SK-N-MC (cell line): ENCODE data around the gene NPAS2.

ENCODE experiments used
- DNase-seq: peaks from one replicate; pipeline ENCODE4 v3.0.0-alpha.2; 2011; ENCODE audit warnings: low read depth, low spot score
- H3K27ac ChIP-seq: fragments of 200-600 bp; sonication (generic); 2 replicates; pipeline ENCODE4 v1.5.1; 2016; ENCODE audit warnings: mixed run types
- H3K36me3 ChIP-seq: fragments of 200-600 bp; sonication (generic); 2 replicates; pipeline ENCODE4 v1.6.1; 2017; ENCODE audit warnings: antibody characterized with exemption, low read length, mixed read lengths; ENCODE audit not compliant: insufficient read depth
- H3K4me3 ChIP-seq: fragments of 200-600 bp; sonication (generic); 2 replicates; pipeline ENCODE4 v1.5.1; 2016
- H3K9ac ChIP-seq: fragments of 200-600 bp; sonication (generic); 2 replicates; pipeline ENCODE4 v1.8.0; 2017; ENCODE audit warnings: mixed run types, mixed read lengths; ENCODE audit not compliant: insufficient read length
- H3K9me3 ChIP-seq: fragments of 200-600 bp; sonication (generic); 2 replicates; pipeline ENCODE4 v1.6.1; 2017; ENCODE audit warnings: low read depth, mild to moderate bottlenecking, antibody characterized with exemption, low read length, moderate library complexity, mixed read lengths
- EZH2 ChIP-seq: fragments of 200-600 bp; sonication (generic); IDR thresholded peaks from one replicate; pipeline ENCODE4 v1.6.1; 2017; ENCODE audit warnings: antibody characterized with exemption
- FOXP2 ChIP-seq: optimal IDR thresholded peaks from 2 replicates; pipeline ENCODE3; 2011; ENCODE audit warnings: mild to moderate bottlenecking, moderate library complexity; ENCODE audit not compliant: insufficient read depth; ENCODE audit errors: extremely low read length, control extremely low read depth
- POLR2AphosphoS5 ChIP-seq: IDR thresholded peaks from 2 replicates; pipeline ENCODE4 v1.6.1; 2012; ENCODE audit warnings: mild to moderate bottlenecking, low read depth, low read length, borderline replicate concordance

Gene NPAS2

GRCh38 chr2:100821911-100822265, 1.9 kb downstream of the NPAS2 start:
- Histone ChIP-seq H3K27ac (no peak overlapping the region), H3K4me3 (no peak overlapping the region), H3K9me3 (no peaks in the 10 kb centered on the region), H3K9ac (no peak overlapping the region), H3K36me3 (no peaks in the 10 kb centered on the region)
- no peak for TF ChIP-seq POLR2AphosphoS5
- no peak for DNase-seq

GRCh38 chr2:100822587-100823248, 2.8 kb downstream of the NPAS2 start:
- Histone ChIP-seq H3K36me3 (no peaks in the 10 kb centered on the region), H3K9ac (no peak overlapping the region), H3K4me3 (no peak overlapping the region), H3K27ac (no peak overlapping the region), H3K9me3 (no peaks in the 10 kb centered on the region)
- no peak for DNase-seq
- TF ChIP-seq EZH2: no peak
- TF ChIP-seq FOXP2: no peak
- TF ChIP-seq POLR2AphosphoS5: no peak

- Histone ChIP-seq H3K36me3 (no peaks in the 10 kb centered on the region), H3K9ac (no peak overlapping the region), H3K4me3 (no peak overlapping the region), H3K27ac (no peak overlapping the region), H3K9me3 (no peaks in the 10 kb centered on the region)
- no peak for TF ChIP-seq POLR2AphosphoS5
- TF ChIP-seq FOXP2: no peak
- no peak for TF ChIP-seq EZH2
- no peak for DNase-seq
Measured at GRCh38 chr2:100823665-100824438, 3.9 kb downstream of the NPAS2 start.

GRCh38 chr2:100824842-100825241, 4.9 kb downstream of the NPAS2 start:
- no peak for DNase-seq
- Histone ChIP-seq H3K9me3 (no peaks in the 10 kb centered on the region), H3K27ac (no peak overlapping the region), H3K9ac (no peak overlapping the region), H3K4me3 (no peak overlapping the region), H3K36me3 (no peaks in the 10 kb centered on the region)
- TF ChIP-seq POLR2AphosphoS5 (no peak), FOXP2 (no peak), EZH2 (no peak)

GRCh38 chr2:100826494-100826893, 6.6 kb downstream of the NPAS2 start:
- Histone ChIP-seq H3K9me3 (no peaks in the 10 kb centered on the region), H3K36me3 (no peaks in the 10 kb centered on the region), H3K9ac (no peak overlapping the region), H3K4me3 (no peak overlapping the region), H3K27ac (no peak overlapping the region)
- no peak for DNase-seq
- TF ChIP-seq FOXP2 (no peak), EZH2 (no peak), POLR2AphosphoS5 (no peak)

GRCh38 chr2:100831158-100831750, 11.3 kb downstream of the NPAS2 start:
- TF ChIP-seq EZH2 (no peak), POLR2AphosphoS5 (no peak), FOXP2 (no peak)
- Histone ChIP-seq H3K36me3 (no peaks in the 10 kb centered on the region), H3K27ac (no peak overlapping the region), H3K9ac (no peak overlapping the region), H3K9me3 (no peaks in the 10 kb centered on the region), H3K4me3 (no peak overlapping the region)
- no peak for DNase-seq

- Histone ChIP-seq H3K27ac (no peak overlapping the region), H3K36me3 (no peaks in the 10 kb centered on the region), H3K9ac (no peak overlapping the region), H3K4me3 (no peak overlapping the region), H3K9me3 (no peaks in the 10 kb centered on the region)
- no peak for DNase-seq
- no peak for TF ChIP-seq POLR2AphosphoS5
- no peak for TF ChIP-seq FOXP2
- no peak for TF ChIP-seq EZH2
Measured at GRCh38 chr2:100831831-100832230, 11.9 kb downstream of the NPAS2 start.

- Histone ChIP-seq H3K9ac (no peak overlapping the region), H3K27ac (no peak overlapping the region), H3K4me3 (no peak overlapping the region), H3K9me3 (no peaks in the 10 kb centered on the region), H3K36me3 (no peaks in the 10 kb centered on the region)
- DNase-seq: no peak
- TF ChIP-seq POLR2AphosphoS5 (no peak), FOXP2 (no peak), EZH2 (no peak)
Measured at GRCh38 chr2:100832885-100833284, 12.9 kb downstream of the NPAS2 start.
